Activated CD8-positive, alpha-beta memory T cell treated with anti-CD3 and anti-CD28 coated beads, Interleukin-2, amount 10 ng/mL, durations not matched to agents 7 days and 5 days (primary cell): Measurements from ENCODE around the gene OGFOD2. TPM values are rescaled to one million over a fixed set of nuclear protein-coding genes. Genes with fewer than 3 reads are reported as not detected.
"Not testable (repeated sequence)": the region's sequence is repeated elsewhere in the genome, so short reads cannot be mapped to it uniquely, and the experiment has no call there.

Experiments
- ATAC-seq: fragments of 150-1000 bp; cut with Tn5 transposase; one replicate; pipeline ENCODE4 v1.10.0; 2021; ENCODE audit warnings: moderate library complexity
- CTCF ChIA-PET: fragments of 350-600 bp; sonication (Branson Sonifier 250); formaldehyde crosslinking; loops from one replicate; lab custom pipeline; 2021; ENCODE audit warnings: antibody characterized with exemption; lab: Charles Lee
- DNase-seq: peaks from one replicate; pipeline ENCODE4 v3.0.0-alpha.2; 2020
- H3K27ac Mint-ChIP-seq: one replicate; pipeline ENCODE4 v1.8.0; 2021; ENCODE audit warnings: mild to moderate bottlenecking, mixed read lengths
- H3K27me3 Mint-ChIP-seq: one replicate; pipeline ENCODE4 v1.8.0; 2021; ENCODE audit warnings: mixed read lengths
- H3K36me3 Mint-ChIP-seq: one replicate; pipeline ENCODE4 v1.8.0; 2021; ENCODE audit warnings: mild to moderate bottlenecking, mixed read lengths
- H3K4me1 Mint-ChIP-seq: one replicate; pipeline ENCODE4 v1.8.0; 2021; ENCODE audit warnings: mixed read lengths
- H3K4me3 Mint-ChIP-seq: one replicate; pipeline ENCODE4 v1.8.0; 2021; ENCODE audit warnings: mild to moderate bottlenecking, moderate library complexity, mixed read lengths
- H3K9me3 Mint-ChIP-seq: one replicate; pipeline ENCODE4 v1.8.0; 2022; ENCODE audit warnings: low read depth, mixed read lengths
- total RNA-seq, 2 experiments: library from RNA; stranded (reverse); gene quantifications; one replicate each; pipeline ENCODE4 v1.2.3, GENCODE V29; 2021

Gene OGFOD2
- total RNA-seq, 2 experiments from 2014 or later, result 23.8 to 29.8 TPM

- Mint-ChIP-seq H3K4me3 (no peak overlapping the region), H3K36me3 (no peaks in the 10 kb centered on the region), H3K27me3 (no peaks in the 10 kb centered on the region), H3K27ac (no peak overlapping the region), H3K4me1 (no peaks in the 10 kb centered on the region), H3K9me3 (no peaks in the 10 kb centered on the region)
- CTCF ChIA-PET, result no interaction called here
- DNase-seq, result no peak
- no peak for ATAC-seq
Measured at GRCh38 chr12:122999196-122999946, 24.3 kb downstream of the OGFOD2 start.

GRCh38 chr12:122999986-123000420 is 25.0 kb downstream of the OGFOD2 start:
- DNase-seq (no peak), ATAC-seq (no peak)
- H3K4me3 Mint-ChIP-seq, result no peak overlapping the region
- H3K27ac Mint-ChIP-seq, result no peak overlapping the region
- H3K9me3 Mint-ChIP-seq, result no peaks in the 10 kb centered on the region
- no peaks in the 10 kb centered on the region for H3K4me1 Mint-ChIP-seq
- CTCF ChIA-PET, result no interaction called here
- H3K36me3 Mint-ChIP-seq, result no peaks in the 10 kb centered on the region
- no peaks in the 10 kb centered on the region for H3K27me3 Mint-ChIP-seq

- no peak for DNase-seq
- ATAC-seq, result no peak
- no peak overlapping the region for H3K4me3 Mint-ChIP-seq
- no peaks in the 10 kb centered on the region for H3K4me1 Mint-ChIP-seq
- no peak overlapping the region for H3K27ac Mint-ChIP-seq
- no peaks in the 10 kb centered on the region for H3K9me3 Mint-ChIP-seq
- no peaks in the 10 kb centered on the region for H3K27me3 Mint-ChIP-seq
- CTCF ChIA-PET, result no interaction called here
- no peaks in the 10 kb centered on the region for H3K36me3 Mint-ChIP-seq
Measured at GRCh38 chr12:123000578-123000977, 25.5 kb downstream of the OGFOD2 start.

GRCh38 chr12:123001464-123001863 is 26.4 kb downstream of the OGFOD2 start:
- no peaks in the 10 kb centered on the region for H3K36me3 Mint-ChIP-seq
- H3K27ac Mint-ChIP-seq, result no peak overlapping the region
- H3K4me1 Mint-ChIP-seq, result no peaks in the 10 kb centered on the region
- no peak for DNase-seq
- no peak overlapping the region for H3K4me3 Mint-ChIP-seq
- no peaks in the 10 kb centered on the region for H3K27me3 Mint-ChIP-seq
- CTCF ChIA-PET, result no interaction called here
- no peaks in the 10 kb centered on the region for H3K9me3 Mint-ChIP-seq
- ATAC-seq, result no peak

GRCh38 chr12:123003257-123003656 is 28.2 kb downstream of the OGFOD2 start:
- no peak overlapping the region for H3K4me3 Mint-ChIP-seq
- no peaks in the 10 kb centered on the region for H3K36me3 Mint-ChIP-seq
- H3K4me1 Mint-ChIP-seq, result no peaks in the 10 kb centered on the region
- H3K27ac Mint-ChIP-seq, result no peak overlapping the region
- ATAC-seq, result no peak
- no peaks in the 10 kb centered on the region for H3K9me3 Mint-ChIP-seq
- no peak for DNase-seq
- H3K27me3 Mint-ChIP-seq, result no peaks in the 10 kb centered on the region
- CTCF ChIA-PET, result no interaction called here

GRCh38 chr12:123004287-123004686 is 29.2 kb downstream of the OGFOD2 start:
- ATAC-seq (no peak), DNase-seq (no peak)
- no peaks in the 10 kb centered on the region for H3K9me3 Mint-ChIP-seq
- H3K4me3 Mint-ChIP-seq, result no peak overlapping the region
- no peaks in the 10 kb centered on the region for H3K36me3 Mint-ChIP-seq
- CTCF ChIA-PET, result no interaction called here
- no peak overlapping the region for H3K27ac Mint-ChIP-seq
- H3K4me1 Mint-ChIP-seq, result no peaks in the 10 kb centered on the region
- no peaks in the 10 kb centered on the region for H3K27me3 Mint-ChIP-seq

- DNase-seq, result no peak
- no peak overlapping the region for H3K4me3 Mint-ChIP-seq
- no peaks in the 10 kb centered on the region for H3K36me3 Mint-ChIP-seq
- CTCF ChIA-PET, result interaction anchor here (1.3 kb wide), 1 partner anchor 233 kb away, joined by 5 read pairs; no protein-coding TSS in a partner anchor
- H3K27me3 Mint-ChIP-seq, result no peaks in the 10 kb centered on the region
- H3K9me3 Mint-ChIP-seq, result no peaks in the 10 kb centered on the region
- no peak for ATAC-seq
- H3K4me1 Mint-ChIP-seq, result no peaks in the 10 kb centered on the region
- H3K27ac Mint-ChIP-seq, result no peak overlapping the region
Measured at GRCh38 chr12:123005081-123005626, 30.1 kb downstream of the OGFOD2 start.

- H3K4me1 Mint-ChIP-seq, result no peaks in the 10 kb centered on the region
- no peak for DNase-seq
- H3K4me3 Mint-ChIP-seq, result no peak overlapping the region
- no peaks in the 10 kb centered on the region for H3K36me3 Mint-ChIP-seq
- ATAC-seq, result no peak
- H3K27me3 Mint-ChIP-seq, result no peaks in the 10 kb centered on the region
- no peak overlapping the region for H3K27ac Mint-ChIP-seq
- no peaks in the 10 kb centered on the region for H3K9me3 Mint-ChIP-seq
- CTCF ChIA-PET, result interaction anchor here (1.2 kb wide), 1 partner anchor 231 kb away, joined by 3 read pairs; no protein-coding TSS in a partner anchor
Measured at GRCh38 chr12:123006977-123007376, 31.9 kb downstream of the OGFOD2 start.

- Mint-ChIP-seq H3K4me3 (no peak overlapping the region), H3K4me1 (no peaks in the 10 kb centered on the region), H3K27me3 (no peaks in the 10 kb centered on the region), H3K9me3 (no peaks in the 10 kb centered on the region), H3K27ac (no peak overlapping the region), H3K36me3 (no peaks in the 10 kb centered on the region)
- CTCF ChIA-PET, result no interaction called here
- DNase-seq (no peak), ATAC-seq (no peak)
Measured at GRCh38 chr12:123010110-123010509, 35.1 kb downstream of the OGFOD2 start.

- no peaks in the 10 kb centered on the region for H3K27me3 Mint-ChIP-seq
- no peaks in the 10 kb centered on the region for H3K36me3 Mint-ChIP-seq
- no peak overlapping the region for H3K4me3 Mint-ChIP-seq
- DNase-seq (no peak), ATAC-seq (no peak)
- no peaks in the 10 kb centered on the region for H3K4me1 Mint-ChIP-seq
- H3K27ac Mint-ChIP-seq, result no peak overlapping the region
- CTCF ChIA-PET, result no interaction called here
- no peaks in the 10 kb centered on the region for H3K9me3 Mint-ChIP-seq
Measured at GRCh38 chr12:123010681-123011080, 35.6 kb downstream of the OGFOD2 start.

- DNase-seq (no peak), ATAC-seq (no peak)
- Mint-ChIP-seq H3K27me3 (no peaks in the 10 kb centered on the region), H3K9me3 (no peaks in the 10 kb centered on the region), H3K4me3 (no peak overlapping the region), H3K36me3 (no peaks in the 10 kb centered on the region), H3K27ac (no peak overlapping the region), H3K4me1 (no peaks in the 10 kb centered on the region)
- CTCF ChIA-PET, result no interaction called here
Measured at GRCh38 chr12:123011701-123012100, 36.7 kb downstream of the OGFOD2 start.

- no peaks in the 10 kb centered on the region for H3K27me3 Mint-ChIP-seq
- DNase-seq (no peak), ATAC-seq (no peak)
- H3K4me1 Mint-ChIP-seq, result no peaks in the 10 kb centered on the region
- CTCF ChIA-PET, result no interaction called here
- H3K9me3 Mint-ChIP-seq, result no peaks in the 10 kb centered on the region
- no peak overlapping the region for H3K4me3 Mint-ChIP-seq
- no peak overlapping the region for H3K27ac Mint-ChIP-seq
- H3K36me3 Mint-ChIP-seq, result no peaks in the 10 kb centered on the region
Measured at GRCh38 chr12:123013185-123014095, 38.4 kb downstream of the OGFOD2 start.

- H3K27ac Mint-ChIP-seq, H3K36me3 Mint-ChIP-seq, H3K4me1 Mint-ChIP-seq, CTCF ChIA-PET, H3K27me3 Mint-ChIP-seq, ATAC-seq, H3K9me3 Mint-ChIP-seq, H3K4me3 Mint-ChIP-seq, DNase-seq: not testable (repeated sequence)
Measured at GRCh38 chr12:123014473-123014872, 39.4 kb downstream of the OGFOD2 start.
